Mesothelial cell of epicardium (in vitro differentiated cells): Measurements from ENCODE around the gene PRF1. TPM values are rescaled to one million over a fixed set of nuclear protein-coding genes. Genes with fewer than 3 reads are reported as not detected.

ENCODE experiments used
- DNase-seq, 2 experiments: peaks; one replicate each; pipeline ENCODE4 v3.0.0; 2021; ENCODE audit warnings: low spot score in 2 of 2; ENCODE audit not compliant: unreplicated experiment in 2 of 2
- H3K27ac Mint-ChIP-seq: 2 replicates; pipeline ENCODE4 v1.8.0; 2021; ENCODE audit warnings: mixed read lengths
- H3K27me3 Mint-ChIP-seq: 2 replicates; pipeline ENCODE4 v1.8.0; 2021; ENCODE audit warnings: low read depth, mixed read lengths
- H3K36me3 Mint-ChIP-seq: 2 replicates; pipeline ENCODE4 v1.8.0; 2021; ENCODE audit warnings: mixed read lengths
- H3K4me1 Mint-ChIP-seq: 2 replicates; pipeline ENCODE4 v1.8.0; 2021; ENCODE audit warnings: mixed read lengths
- H3K4me3 Mint-ChIP-seq: 2 replicates; pipeline ENCODE4 v1.8.0; 2021; ENCODE audit warnings: mild to moderate bottlenecking, moderate library complexity, mixed read lengths
- H3K9me3 Mint-ChIP-seq: 2 replicates; pipeline ENCODE4 v1.8.0; 2021; ENCODE audit warnings: mixed read lengths
- CTCF ChIP-seq: fragments of 200-600 bp; sonication (generic); IDR thresholded peaks from one replicate; pipeline ENCODE4 v1.5.0; 2021; ENCODE audit warnings: antibody characterized with exemption; ENCODE audit not compliant: unreplicated experiment
- total RNA-seq: library from RNA; stranded (reverse); gene quantifications from 3 replicates; pipeline ENCODE4 v1.2.1, GENCODE V29; 2021

PRF1 gene
- total RNA-seq, 1 donor from 2014 or later = 0.13 TPM

DNA sequence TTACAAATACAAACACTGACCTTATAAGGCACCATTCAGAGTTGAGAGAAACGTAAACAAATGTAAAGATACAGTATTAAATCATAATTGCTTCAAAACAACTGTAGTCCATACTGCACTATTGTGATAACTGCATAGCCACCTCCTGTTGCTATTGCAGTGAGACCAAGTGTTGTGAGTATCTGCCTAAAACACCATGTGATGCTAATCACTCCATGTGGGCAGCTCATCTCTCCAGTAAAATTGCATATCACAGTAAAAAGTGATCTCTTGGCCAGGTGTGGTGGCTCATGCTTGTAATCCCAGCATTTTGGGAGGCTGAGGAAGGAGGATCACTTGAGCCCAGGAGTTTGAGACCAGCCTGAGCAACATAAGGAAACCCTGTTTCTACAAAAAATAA lies 26.8 kb upstream of the PRF1 start:
- H3K9me3 Mint-ChIP-seq = peaks cover 18% of the 10 kb centered on the region
- no peak for TF ChIP-seq CTCF
- H3K4me1 Mint-ChIP-seq = peaks cover 9% of the 10 kb centered on the region
- H3K36me3 Mint-ChIP-seq = no peaks in the 10 kb centered on the region
- no peak for DNase-seq
- peaks cover 7% of the 10 kb centered on the region for H3K27me3 Mint-ChIP-seq
- no peak overlapping the region for H3K4me3 Mint-ChIP-seq
- no peak overlapping the region for H3K27ac Mint-ChIP-seq

DNA sequence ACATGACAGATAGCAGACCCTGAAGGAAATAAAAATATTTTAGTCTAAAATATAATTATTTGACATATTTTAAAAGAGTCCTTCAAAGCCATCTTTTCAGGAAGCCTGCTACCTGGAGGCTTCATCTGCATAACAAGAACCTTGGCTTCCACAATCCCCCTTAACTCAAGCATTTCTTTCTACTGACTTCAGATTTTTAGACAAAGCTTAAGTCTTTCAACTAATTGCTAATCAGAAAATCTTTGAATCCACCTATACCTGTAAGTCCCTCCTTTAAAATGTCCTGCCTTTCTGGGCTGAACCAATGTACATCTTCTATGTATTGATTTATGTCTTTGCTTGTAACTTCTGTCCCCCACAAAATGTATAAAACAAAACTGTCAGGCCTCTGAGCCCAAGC lies 23.5 kb upstream of the PRF1 start:
- Mint-ChIP-seq H3K4me1 (peaks cover 12% of the 10 kb centered on the region), H3K4me3 (no peak overlapping the region), H3K27ac (no peak overlapping the region)

DNA sequence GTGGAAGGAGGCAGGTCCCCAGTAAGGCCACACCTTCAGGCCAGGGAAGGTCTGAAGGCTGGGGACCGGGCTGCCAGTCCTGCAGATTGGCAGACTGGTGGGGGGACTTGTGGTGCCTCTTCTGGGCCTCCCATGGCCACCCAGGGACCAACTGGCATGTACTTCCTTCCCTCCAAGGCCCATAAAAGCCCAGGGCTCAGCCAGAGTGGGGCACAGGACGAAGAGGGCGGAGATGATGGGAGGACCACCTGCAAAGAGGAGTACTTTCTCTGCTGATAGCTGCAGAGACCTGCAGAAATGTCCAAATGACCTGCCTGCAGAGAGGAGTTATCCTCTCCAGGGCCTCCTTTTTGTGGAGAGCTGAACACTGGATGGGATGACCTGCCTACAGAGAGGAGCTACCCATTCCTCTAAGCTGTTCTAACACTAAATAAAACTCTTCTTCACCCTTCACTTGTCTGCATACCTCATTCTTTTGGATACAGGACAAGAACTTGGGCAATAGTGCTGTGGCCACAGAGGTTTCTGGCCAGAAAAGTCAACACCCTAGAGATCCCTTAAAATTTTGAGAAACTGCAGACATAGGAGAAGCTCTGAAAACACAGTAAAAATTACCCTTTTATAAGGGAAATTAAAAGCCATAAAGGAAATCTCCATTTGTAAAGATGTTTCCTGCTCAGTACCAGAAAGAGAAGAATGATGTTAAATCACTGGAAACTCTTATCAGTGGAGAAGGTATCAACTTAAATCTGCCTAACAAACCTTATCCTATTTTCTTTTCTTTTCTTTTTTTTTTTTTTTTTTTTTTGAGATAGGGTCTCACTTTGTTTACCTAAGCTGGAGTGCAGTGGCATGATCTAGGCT lies 20.7 kb upstream of the PRF1 start:
- no peak overlapping the region for H3K27ac Mint-ChIP-seq
- H3K36me3 Mint-ChIP-seq = peaks cover 3% of the 10 kb centered on the region
- no peak for TF ChIP-seq CTCF
- H3K4me3 Mint-ChIP-seq = no peak overlapping the region
- peaks cover 34% of the 10 kb centered on the region for H3K9me3 Mint-ChIP-seq
- H3K4me1 Mint-ChIP-seq = peaks cover 12% of the 10 kb centered on the region
- DNase-seq = no peak
- H3K27me3 Mint-ChIP-seq = peaks cover 4% of the 10 kb centered on the region

More for the DNA sequence above, 23.5 kb upstream of the PRF1 start:
- DNase-seq = no peak
- Mint-ChIP-seq H3K36me3 (no peaks in the 10 kb centered on the region), H3K9me3 (peaks cover 22% of the 10 kb centered on the region), H3K27me3 (peaks cover 4% of the 10 kb centered on the region)
- no peak for TF ChIP-seq CTCF

DNA sequence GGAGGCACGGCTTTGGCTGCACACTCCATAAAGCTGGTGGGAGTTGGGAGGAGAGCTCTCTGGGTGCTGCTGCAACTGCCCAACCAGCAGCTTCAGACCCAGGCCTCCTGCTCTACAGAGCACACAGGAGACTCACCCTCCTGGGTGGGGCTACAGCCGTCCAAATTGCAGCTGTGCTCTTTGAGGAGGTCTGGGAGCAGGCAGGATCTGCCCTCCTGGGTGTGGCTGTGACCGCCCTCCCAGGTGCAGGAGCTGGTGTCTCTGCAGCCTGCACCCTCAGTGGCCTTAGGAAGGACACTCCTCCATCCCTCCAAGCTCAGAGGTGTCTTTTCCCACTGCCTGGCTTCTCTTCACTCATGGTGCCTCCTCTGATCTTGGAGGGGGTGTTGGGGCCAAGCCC lies 20.0 kb upstream of the PRF1 start:
- no peak overlapping the region for H3K27ac Mint-ChIP-seq

GRCh38 chr10:70621503-70622078 lies 19.1 kb upstream of the PRF1 start:
- Mint-ChIP-seq H3K4me1 (peaks cover 14% of the 10 kb centered on the region), H3K4me3 (no peak overlapping the region), H3K9me3 (peaks cover 27% of the 10 kb centered on the region), H3K27me3 (peaks cover 4% of the 10 kb centered on the region), H3K36me3 (peaks cover 3% of the 10 kb centered on the region), H3K27ac (no peak overlapping the region)
- no peak for TF ChIP-seq CTCF
- DNase-seq = no peak

More for the DNA sequence above, 20.0 kb upstream of the PRF1 start:
- Mint-ChIP-seq H3K4me1 (peaks cover 14% of the 10 kb centered on the region), H3K27me3 (peaks cover 4% of the 10 kb centered on the region), H3K4me3 (no peak overlapping the region), H3K36me3 (peaks cover 3% of the 10 kb centered on the region), H3K9me3 (peaks cover 31% of the 10 kb centered on the region)
- DNase-seq = no peak
- TF ChIP-seq CTCF = no peak
